Measurements from ENCODE around the gene FGD6. TPM values are rescaled to one million over a fixed set of nuclear protein-coding genes. Genes with fewer than 3 reads are reported as not detected.
"Not testable (repeated sequence)": the region's sequence is repeated elsewhere in the genome, so short reads cannot be mapped to it uniquely, and the experiment has no call there.

The FGD6 gene
- total and polyA plus RNA-seq, 2 donors (not counting 1 experiment from before 2014, with no cell fraction given), result 3.3 to 4.7 TPM

- no peak overlapping the region for H3K4me2 ChIP-seq (ENCODE audit: extremely low read depth, insufficient read depth, low read length)
- H4K20me1 ChIP-seq (ENCODE audit: control insufficient read depth, extremely low read depth, insufficient read depth, low read length), result no peaks in the 10 kb centered on the region
- no peaks in the 10 kb centered on the region for H3K27me3 ChIP-seq (ENCODE audit: control insufficient read depth, insufficient read depth, low read length)
- H3K4me1 ChIP-seq (ENCODE audit: control insufficient read depth, extremely low read depth, insufficient read depth, low read length), result no peaks in the 10 kb centered on the region
- no peak for TF ChIP-seq EZH2 (IDR thresholded peaks at IDR 0.05; ENCODE audit: low read length, missing control alignments)
- no peak for TF ChIP-seq CTCF (conservative IDR thresholded peaks at IDR 0.05 in 1 of 2, IDR thresholded peaks at IDR 0.05 in 1 of 2; ENCODE audit: low read depth in 1 of 2, low read length in 2 of 2)
- no peak for DNase-seq (ENCODE audit: low read depth in 2 of 2)
- H3K9ac ChIP-seq (ENCODE audit: insufficient read depth, low read length), result no peak overlapping the region
- H3K79me2 ChIP-seq (ENCODE audit: control insufficient read depth, insufficient read depth, low read length), result peaks cover 24% of the 10 kb centered on the region
- H2AFZ ChIP-seq (ENCODE audit: low read length), result no peak overlapping the region
- no peak overlapping the region for H3K27ac ChIP-seq (ENCODE audit: insufficient read depth, low read length)
- H3K9me3 ChIP-seq (ENCODE audit: control insufficient read depth, insufficient read depth, low read depth, low read length), result no peaks in the 10 kb centered on the region
- H3K4me3 ChIP-seq (replicated peaks in 1 of 4; ENCODE audit: control extremely low read depth in 1 of 4, insufficient read depth in 1 of 4, low read depth in 3 of 4, low read length in 4 of 4), result no peak overlapping the region
- H3K36me3 ChIP-seq (ENCODE audit: control insufficient read depth, insufficient read depth, low read length), result peaks cover 6% of the 10 kb centered on the region
These were observed 23.3 kb upstream of the FGD6 start for GRCh38 chr12:95240556-95240955.

- not testable (repeated sequence) for H4K20me1 ChIP-seq (ENCODE audit: control insufficient read depth, extremely low read depth, insufficient read depth, low read length); H3K4me2 ChIP-seq (ENCODE audit: extremely low read depth, insufficient read depth, low read length); H3K9ac ChIP-seq (ENCODE audit: insufficient read depth, low read length); H3K4me1 ChIP-seq (ENCODE audit: control insufficient read depth, extremely low read depth, insufficient read depth, low read length); H3K9me3 ChIP-seq (ENCODE audit: control insufficient read depth, insufficient read depth, low read depth, low read length); H3K4me3 ChIP-seq (replicated peaks in 1 of 4; ENCODE audit: control extremely low read depth in 1 of 4, insufficient read depth in 1 of 4, low read depth in 3 of 4, low read length in 4 of 4); H2AFZ ChIP-seq (ENCODE audit: low read length); DNase-seq (ENCODE audit: low read depth in 2 of 2); H3K27me3 ChIP-seq (ENCODE audit: control insufficient read depth, insufficient read depth, low read length); H3K27ac ChIP-seq (ENCODE audit: insufficient read depth, low read length); H3K36me3 ChIP-seq (ENCODE audit: control insufficient read depth, insufficient read depth, low read length)
- H3K79me2 ChIP-seq (ENCODE audit: control insufficient read depth, insufficient read depth, low read length), result peaks cover 24% of the 10 kb centered on the region
These were observed 22.6 kb upstream of the FGD6 start for GRCh38 chr12:95239835-95240234.

GRCh38 chr12:95239216-95239615, 21.9 kb upstream of the FGD6 start:
- no peak for DNase-seq (ENCODE audit: low read depth in 2 of 2)
- H3K27me3 ChIP-seq (ENCODE audit: control insufficient read depth, insufficient read depth, low read length), result no peaks in the 10 kb centered on the region
- no peak overlapping the region for H3K9ac ChIP-seq (ENCODE audit: insufficient read depth, low read length)
- H3K4me3 ChIP-seq (replicated peaks in 1 of 4; ENCODE audit: control extremely low read depth in 1 of 4, insufficient read depth in 1 of 4, low read depth in 3 of 4, low read length in 4 of 4), result no peak overlapping the region
- H4K20me1 ChIP-seq (ENCODE audit: control insufficient read depth, extremely low read depth, insufficient read depth, low read length), result no peaks in the 10 kb centered on the region
- H3K36me3 ChIP-seq (ENCODE audit: control insufficient read depth, insufficient read depth, low read length), result peaks cover 6% of the 10 kb centered on the region
- no peak overlapping the region for H3K4me2 ChIP-seq (ENCODE audit: extremely low read depth, insufficient read depth, low read length)
- H3K9me3 ChIP-seq (ENCODE audit: control insufficient read depth, insufficient read depth, low read depth, low read length), result no peaks in the 10 kb centered on the region
- no peak for TF ChIP-seq EZH2 (IDR thresholded peaks at IDR 0.05; ENCODE audit: low read length, missing control alignments)
- TF ChIP-seq CTCF (conservative IDR thresholded peaks at IDR 0.05 in 1 of 2, IDR thresholded peaks at IDR 0.05 in 1 of 2; ENCODE audit: low read depth in 1 of 2, low read length in 2 of 2), result no peak
- peaks cover 24% of the 10 kb centered on the region for H3K79me2 ChIP-seq (ENCODE audit: control insufficient read depth, insufficient read depth, low read length)
- H2AFZ ChIP-seq (ENCODE audit: low read length), result no peak overlapping the region
- no peaks in the 10 kb centered on the region for H3K4me1 ChIP-seq (ENCODE audit: control insufficient read depth, extremely low read depth, insufficient read depth, low read length)
- no peak overlapping the region for H3K27ac ChIP-seq (ENCODE audit: insufficient read depth, low read length)

Data from fibroblast of lung (primary cell).